ENCODE measurements around the gene TENM4.
A peak's percentile ranks its signal among the peaks of the same experiment; 100 is the strongest.

The TENM4 gene

DNA sequence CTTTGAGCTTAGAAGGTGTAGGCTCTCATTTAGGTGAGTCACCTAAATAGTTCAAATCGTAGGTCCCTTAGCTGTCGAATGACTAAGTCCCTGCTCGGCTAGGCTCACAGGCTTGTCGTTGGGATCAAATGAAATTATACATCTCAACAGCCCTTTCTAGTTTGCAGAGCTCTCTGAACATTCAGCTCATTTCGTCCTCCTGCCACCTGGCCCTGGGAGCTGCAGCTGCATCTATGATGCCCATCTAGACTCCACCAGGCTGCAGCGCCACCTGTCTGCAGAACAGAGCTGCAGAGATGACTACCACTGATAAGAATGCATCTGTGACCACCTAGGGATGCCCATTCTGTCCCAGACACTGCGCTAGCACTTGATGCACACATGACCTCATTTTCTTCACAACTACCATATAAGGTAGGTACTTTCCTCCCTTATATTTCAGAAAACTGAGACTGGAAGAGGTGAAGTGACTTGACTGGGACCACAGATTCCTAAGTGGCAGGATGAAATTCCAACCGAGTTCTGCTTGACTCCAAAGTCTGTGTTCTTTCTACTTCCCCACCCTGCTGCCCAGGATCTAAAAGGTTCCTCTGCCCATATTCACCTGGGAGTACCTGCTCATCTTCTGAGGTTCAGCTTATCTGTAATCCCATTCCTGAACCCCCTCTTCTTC lies 725.1 kb downstream of the TENM4 start:
- TF ChIP-seq, protein P1, sequence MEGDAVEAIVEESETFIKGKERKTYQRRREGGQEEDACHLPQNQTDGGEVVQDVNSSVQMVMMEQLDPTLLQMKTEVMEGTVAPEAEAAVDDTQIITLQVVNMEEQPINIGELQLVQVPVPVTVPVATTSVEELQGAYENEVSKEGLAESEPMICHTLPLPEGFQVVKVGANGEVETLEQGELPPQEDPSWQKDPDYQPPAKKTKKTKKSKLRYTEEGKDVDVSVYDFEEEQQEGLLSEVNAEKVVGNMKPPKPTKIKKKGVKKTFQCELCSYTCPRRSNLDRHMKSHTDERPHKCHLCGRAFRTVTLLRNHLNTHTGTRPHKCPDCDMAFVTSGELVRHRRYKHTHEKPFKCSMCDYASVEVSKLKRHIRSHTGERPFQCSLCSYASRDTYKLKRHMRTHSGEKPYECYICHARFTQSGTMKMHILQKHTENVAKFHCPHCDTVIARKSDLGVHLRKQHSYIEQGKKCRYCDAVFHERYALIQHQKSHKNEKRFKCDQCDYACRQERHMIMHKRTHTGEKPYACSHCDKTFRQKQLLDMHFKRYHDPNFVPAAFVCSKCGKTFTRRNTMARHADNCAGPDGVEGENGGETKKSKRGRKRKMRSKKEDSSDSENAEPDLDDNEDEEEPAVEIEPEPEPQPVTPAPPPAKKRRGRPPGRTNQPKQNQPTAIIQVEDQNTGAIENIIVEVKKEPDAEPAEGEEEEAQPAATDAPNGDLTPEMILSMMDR (IDR thresholded peaks at IDR 0.05; ENCODE audit: insufficient read depth, low read length, missing control alignments), result peak; percentile 74
- peak; percentile 23 for DNase-seq (ENCODE audit: low read depth, low spot score)
- POLR2A ChIA-PET, result no interaction called here

DNA sequence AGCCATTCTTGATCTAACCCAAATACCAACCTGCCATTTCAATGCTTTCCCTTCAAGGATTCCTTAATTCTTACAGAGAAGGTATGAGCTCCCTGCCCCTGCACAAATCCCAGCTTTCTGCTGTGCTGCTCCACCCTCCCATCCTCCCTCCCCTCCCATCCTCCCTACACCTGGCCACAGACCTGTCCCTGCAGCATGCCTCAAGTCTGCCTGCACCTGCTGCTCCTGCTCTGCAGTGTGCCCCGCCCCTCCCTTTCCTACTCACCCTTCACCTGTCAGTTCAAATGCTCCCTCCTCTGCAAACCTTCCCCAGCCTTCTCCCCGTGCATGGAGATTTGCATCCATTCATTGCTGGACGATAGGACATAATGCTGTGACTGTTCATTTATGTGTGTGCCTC lies 726.3 kb downstream of the TENM4 start:
- POLR2A ChIA-PET, result no interaction called here
- no peak for DNase-seq (ENCODE audit: low read depth, low spot score)
- no peak overlapping the region for H3K4me3 ChIP-seq (ENCODE audit: low read depth, low read length)
- TF ChIP-seq, protein P1 (IDR thresholded peaks at IDR 0.05; ENCODE audit: insufficient read depth, low read length, missing control alignments), result no peak
- CTCF ChIA-PET, result interaction anchor here (1.5 to 14.4 kb wide), 10 partner anchors 9 to 283 kb away, joined by 3 to 206 read pairs (median 6); no protein-coding TSS in a partner anchor

More for the DNA sequence above, 725.1 kb downstream of the TENM4 start:
- H3K4me3 ChIP-seq (ENCODE audit: low read depth, low read length), result no peak overlapping the region
- CTCF ChIA-PET, result interaction anchor here (0.5 to 14.4 kb wide), 32 partner anchors 10 to 778 kb away, joined by 3 to 206 read pairs (median 4); no protein-coding TSS in a partner anchor

DNA sequence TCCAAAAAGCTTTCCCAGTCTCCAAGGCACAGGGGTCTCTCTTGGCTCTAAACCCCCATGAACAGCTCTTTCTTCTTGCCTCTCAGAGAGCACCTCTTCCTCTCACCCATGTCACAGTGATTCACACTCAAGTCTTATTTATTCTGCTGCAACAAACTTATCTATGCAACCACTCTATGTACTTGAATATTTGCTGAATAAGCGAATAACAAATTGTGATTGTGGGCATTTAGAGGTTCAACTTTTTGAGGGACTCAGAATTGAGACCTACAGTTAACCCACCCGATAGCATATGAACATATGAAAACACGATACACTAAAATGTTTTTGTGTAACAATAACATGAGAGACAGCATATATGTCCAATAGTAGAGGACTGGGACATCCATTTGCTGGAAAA lies 729.1 kb downstream of the TENM4 start:
- ChIA-PET POLR2A (no interaction called here), CTCF (no interaction called here)
- TF ChIP-seq, protein P1 (IDR thresholded peaks at IDR 0.05; ENCODE audit: insufficient read depth, low read length, missing control alignments), result no peak
- no peak overlapping the region for H3K4me3 ChIP-seq (ENCODE audit: low read depth, low read length)
- DNase-seq (ENCODE audit: low read depth, low spot score), result no peak

DNA sequence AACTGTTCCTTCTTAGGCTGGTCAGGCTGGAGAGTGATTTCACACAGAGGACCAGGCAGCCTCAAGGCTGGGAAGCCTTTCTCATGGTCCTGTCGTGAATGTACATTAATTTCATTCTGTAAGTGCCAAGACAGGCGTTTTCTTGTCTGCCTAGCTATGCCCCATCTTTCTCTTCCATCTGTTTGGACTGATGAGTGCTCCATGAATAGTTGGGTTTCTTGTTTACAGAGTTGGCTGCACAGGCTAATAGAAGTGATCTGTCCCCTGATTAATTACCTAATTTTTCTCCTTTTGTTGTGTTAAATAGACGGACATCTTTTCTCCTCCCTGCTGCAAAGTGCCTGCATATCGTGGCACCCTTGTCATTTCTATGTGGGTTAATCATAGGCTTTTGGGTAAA lies 730.4 kb downstream of the TENM4 start:
- ChIA-PET POLR2A (no interaction called here), CTCF (no interaction called here)
- no peak for DNase-seq (ENCODE audit: low read depth, low spot score)
- no peak overlapping the region for H3K4me3 ChIP-seq (ENCODE audit: low read depth, low read length)
- TF ChIP-seq, protein P1 (IDR thresholded peaks at IDR 0.05; ENCODE audit: insufficient read depth, low read length, missing control alignments), result no peak

DNA sequence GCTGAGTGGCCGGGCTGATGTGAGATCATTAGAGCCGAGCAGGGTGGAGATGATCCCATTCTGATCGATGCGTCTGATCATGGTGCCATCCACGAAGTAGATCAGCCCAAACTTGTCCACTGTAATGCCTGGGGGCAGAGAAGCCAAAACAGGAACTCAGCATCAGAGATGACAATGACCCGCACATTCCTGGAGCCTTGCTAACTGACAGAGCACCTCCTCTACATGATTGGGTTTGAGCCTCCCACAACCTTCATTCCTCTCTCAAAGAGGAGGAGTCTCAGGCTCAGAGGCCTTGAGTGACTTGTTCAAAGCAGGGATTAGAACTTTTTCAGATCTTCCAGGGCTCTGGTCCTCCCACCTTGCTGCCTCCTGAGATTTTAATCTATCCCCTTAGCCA lies 732.4 kb downstream of the TENM4 start:
- POLR2A ChIA-PET, result no interaction called here
- TF ChIP-seq, protein P1 (IDR thresholded peaks at IDR 0.05; ENCODE audit: insufficient read depth, low read length, missing control alignments), result no peak
- no peak overlapping the region for H3K4me3 ChIP-seq (ENCODE audit: low read depth, low read length)
- DNase-seq (ENCODE audit: low read depth, low spot score), result no peak
- CTCF ChIA-PET, result interaction anchor here (3.1 kb wide), 1 partner anchor 63 kb away, joined by 14 read pairs; no protein-coding TSS in a partner anchor

DNA sequence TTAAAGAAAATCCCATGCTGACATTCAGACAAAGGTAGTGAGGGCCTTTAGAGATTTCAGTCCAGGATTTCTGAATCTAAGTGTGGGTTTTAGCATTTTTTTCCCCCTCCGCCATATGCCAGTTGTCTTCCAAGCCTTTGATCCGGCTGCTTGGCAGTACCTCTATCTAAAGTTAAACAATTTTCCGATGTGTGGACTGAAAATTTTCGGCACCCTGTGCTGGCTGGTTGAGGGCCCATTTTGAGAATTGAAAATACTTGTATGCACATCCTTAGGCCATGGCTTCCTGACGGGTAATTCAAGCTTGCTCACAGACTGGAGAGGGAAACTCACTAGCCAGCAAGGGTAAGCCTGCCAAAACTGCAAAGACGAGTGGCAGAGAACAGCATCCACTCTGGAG lies 734.3 kb downstream of the TENM4 start:
- ChIA-PET POLR2A (no interaction called here), CTCF (interaction anchor here (1.8 to 3.3 kb wide), 3 partner anchors 10 to 61 kb away, joined by 5 to 32 read pairs (median 14); no protein-coding TSS in a partner anchor)
- TF ChIP-seq, protein P1 (IDR thresholded peaks at IDR 0.05; ENCODE audit: insufficient read depth, low read length, missing control alignments), result no peak
- DNase-seq (ENCODE audit: low read depth, low spot score), result no peak
- no peak overlapping the region for H3K4me3 ChIP-seq (ENCODE audit: low read depth, low read length)
